ENCODE results near the gene ZMAT5. TPM values are rescaled to one million over a fixed set of nuclear protein-coding genes. Genes with fewer than 3 reads are reported as not detected.

ZMAT5 gene
- total RNA-seq, 1 donor from 2014 or later: 20.2 TPM

DNA sequence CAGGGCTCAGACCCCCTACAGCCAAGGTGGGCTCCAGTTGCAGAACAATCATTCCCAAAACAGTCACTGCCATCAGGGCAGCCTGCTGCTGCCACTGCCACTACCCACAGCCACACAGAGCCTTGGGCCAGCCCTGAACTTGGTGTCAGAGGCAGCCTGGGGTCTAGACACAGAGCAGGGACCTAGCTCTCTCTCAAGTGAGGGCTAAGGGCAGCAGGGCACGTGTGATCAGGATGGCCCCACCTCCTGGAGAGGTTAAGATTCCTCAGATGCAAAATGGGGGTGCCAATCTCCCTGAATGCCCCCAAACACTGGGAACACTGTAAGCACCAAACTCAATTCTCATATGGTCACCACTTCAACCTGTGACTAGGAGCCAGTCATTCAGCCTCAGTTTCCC, 31.4 kb downstream of the ZMAT5 start:
- Mint-ChIP-seq H3K4me3 (ENCODE audit: unreplicated experiment) (no peak overlapping the region), H3K27me3 (ENCODE audit: unreplicated experiment) (peaks cover 2% of the 10 kb centered on the region), H3K27ac (ENCODE audit: unreplicated experiment) (no peak overlapping the region), H3K36me3 (ENCODE audit: low read depth, unreplicated experiment) (no peaks in the 10 kb centered on the region), H3K4me1 (ENCODE audit: unreplicated experiment) (no peaks in the 10 kb centered on the region), H3K9me3 (ENCODE audit: unreplicated experiment) (no peaks in the 10 kb centered on the region)
- TF ChIP-seq, protein P1, sequence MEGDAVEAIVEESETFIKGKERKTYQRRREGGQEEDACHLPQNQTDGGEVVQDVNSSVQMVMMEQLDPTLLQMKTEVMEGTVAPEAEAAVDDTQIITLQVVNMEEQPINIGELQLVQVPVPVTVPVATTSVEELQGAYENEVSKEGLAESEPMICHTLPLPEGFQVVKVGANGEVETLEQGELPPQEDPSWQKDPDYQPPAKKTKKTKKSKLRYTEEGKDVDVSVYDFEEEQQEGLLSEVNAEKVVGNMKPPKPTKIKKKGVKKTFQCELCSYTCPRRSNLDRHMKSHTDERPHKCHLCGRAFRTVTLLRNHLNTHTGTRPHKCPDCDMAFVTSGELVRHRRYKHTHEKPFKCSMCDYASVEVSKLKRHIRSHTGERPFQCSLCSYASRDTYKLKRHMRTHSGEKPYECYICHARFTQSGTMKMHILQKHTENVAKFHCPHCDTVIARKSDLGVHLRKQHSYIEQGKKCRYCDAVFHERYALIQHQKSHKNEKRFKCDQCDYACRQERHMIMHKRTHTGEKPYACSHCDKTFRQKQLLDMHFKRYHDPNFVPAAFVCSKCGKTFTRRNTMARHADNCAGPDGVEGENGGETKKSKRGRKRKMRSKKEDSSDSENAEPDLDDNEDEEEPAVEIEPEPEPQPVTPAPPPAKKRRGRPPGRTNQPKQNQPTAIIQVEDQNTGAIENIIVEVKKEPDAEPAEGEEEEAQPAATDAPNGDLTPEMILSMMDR (IDR thresholded peaks at IDR 0.05; ENCODE audit: unreplicated experiment): no peak
- DNase-seq (ENCODE audit: low spot score): no peak

- no peaks in the 10 kb centered on the region for H3K4me1 Mint-ChIP-seq (ENCODE audit: unreplicated experiment)
- no peak for DNase-seq (ENCODE audit: low spot score)
- no peaks in the 10 kb centered on the region for H3K9me3 Mint-ChIP-seq (ENCODE audit: unreplicated experiment)
- H3K4me3 Mint-ChIP-seq (ENCODE audit: unreplicated experiment): no peak overlapping the region
- no peaks in the 10 kb centered on the region for H3K36me3 Mint-ChIP-seq (ENCODE audit: low read depth, unreplicated experiment)
- H3K27me3 Mint-ChIP-seq (ENCODE audit: unreplicated experiment): peaks cover 2% of the 10 kb centered on the region
- TF ChIP-seq, protein P1 (IDR thresholded peaks at IDR 0.05; ENCODE audit: unreplicated experiment): no peak
- no peak overlapping the region for H3K27ac Mint-ChIP-seq (ENCODE audit: unreplicated experiment)
Observed at GRCh38 chr22:29734838-29735237, 32.0 kb downstream of the ZMAT5 start.

DNA sequence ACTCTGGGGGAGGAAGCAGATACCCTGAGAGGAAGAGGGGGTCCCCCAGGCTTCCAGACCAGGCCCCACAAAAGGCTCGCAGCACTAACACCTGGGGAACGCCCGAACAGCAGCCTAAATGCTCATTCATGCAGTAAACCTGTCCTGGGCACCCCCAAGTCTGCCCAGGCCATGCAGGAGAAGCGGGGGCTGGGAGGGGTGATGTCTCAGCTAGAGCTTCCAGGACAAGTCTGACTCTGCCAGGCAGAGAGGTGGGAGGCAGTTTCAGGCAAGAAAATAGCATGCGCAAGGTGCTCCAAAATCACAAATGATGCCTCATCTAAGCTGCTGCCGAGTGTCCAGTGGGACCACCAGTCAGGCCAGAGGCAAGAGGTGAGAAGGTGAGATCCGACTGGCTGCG, 32.4 kb downstream of the ZMAT5 start:
- Mint-ChIP-seq H3K9me3 (ENCODE audit: unreplicated experiment) (no peaks in the 10 kb centered on the region), H3K4me1 (ENCODE audit: unreplicated experiment) (no peaks in the 10 kb centered on the region), H3K4me3 (ENCODE audit: unreplicated experiment) (no peak overlapping the region), H3K27me3 (ENCODE audit: unreplicated experiment) (peaks cover 2% of the 10 kb centered on the region), H3K27ac (ENCODE audit: unreplicated experiment) (no peak overlapping the region), H3K36me3 (ENCODE audit: low read depth, unreplicated experiment) (no peaks in the 10 kb centered on the region)
- no peak for DNase-seq (ENCODE audit: low spot score)
- TF ChIP-seq, protein P1 (IDR thresholded peaks at IDR 0.05; ENCODE audit: unreplicated experiment): no peak

DNA sequence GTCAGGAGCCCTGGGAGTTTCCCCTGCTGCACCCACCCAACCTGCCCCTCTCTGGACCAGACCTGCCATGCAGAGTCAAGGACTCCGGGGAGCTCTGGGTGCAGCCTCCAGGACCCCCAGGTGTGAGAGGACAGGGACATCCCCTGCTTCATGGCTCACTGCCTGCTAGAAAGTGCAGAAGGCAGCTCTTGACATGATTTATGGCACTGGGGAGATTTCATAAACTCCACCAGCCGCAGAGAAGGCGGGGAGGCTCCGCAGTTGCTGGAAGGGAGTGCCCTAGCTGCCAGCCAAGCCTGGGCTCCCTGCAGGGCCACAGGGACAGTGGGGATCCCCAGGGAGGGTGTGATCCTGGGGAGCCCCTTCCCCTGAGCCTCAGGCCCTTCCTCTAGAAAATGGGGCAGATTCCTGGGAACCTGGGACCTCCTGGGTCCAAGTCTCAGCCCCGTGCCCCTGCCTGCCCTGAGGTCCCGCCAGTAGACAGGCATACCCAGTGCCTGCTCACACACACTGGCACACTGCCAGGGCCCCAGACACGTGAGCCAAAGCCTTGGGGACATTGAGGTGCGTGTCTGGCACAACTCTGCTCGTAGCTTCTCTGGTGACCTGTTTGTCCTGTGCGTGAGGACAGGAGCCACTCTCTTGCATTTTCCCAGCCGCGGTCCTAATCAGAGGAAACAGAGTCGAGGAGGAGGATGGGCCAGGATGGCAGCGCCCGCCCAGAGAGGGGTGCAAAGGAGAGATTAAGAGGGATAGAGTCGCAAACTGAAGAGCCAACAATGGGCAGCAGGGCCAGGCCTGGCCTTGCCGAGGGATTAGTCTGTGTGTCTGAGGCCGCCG, 33.2 kb downstream of the ZMAT5 start:
- H3K4me1 Mint-ChIP-seq (ENCODE audit: unreplicated experiment): no peaks in the 10 kb centered on the region
- H3K9me3 Mint-ChIP-seq (ENCODE audit: unreplicated experiment): no peaks in the 10 kb centered on the region
- H3K27ac Mint-ChIP-seq (ENCODE audit: unreplicated experiment): no peak overlapping the region
- TF ChIP-seq, protein P1 (IDR thresholded peaks at IDR 0.05; ENCODE audit: unreplicated experiment): no peak
- H3K4me3 Mint-ChIP-seq (ENCODE audit: unreplicated experiment): no peak overlapping the region
- no peaks in the 10 kb centered on the region for H3K36me3 Mint-ChIP-seq (ENCODE audit: low read depth, unreplicated experiment)
- peaks cover 2% of the 10 kb centered on the region for H3K27me3 Mint-ChIP-seq (ENCODE audit: unreplicated experiment)
- no peak for DNase-seq (ENCODE audit: low spot score)

DNA sequence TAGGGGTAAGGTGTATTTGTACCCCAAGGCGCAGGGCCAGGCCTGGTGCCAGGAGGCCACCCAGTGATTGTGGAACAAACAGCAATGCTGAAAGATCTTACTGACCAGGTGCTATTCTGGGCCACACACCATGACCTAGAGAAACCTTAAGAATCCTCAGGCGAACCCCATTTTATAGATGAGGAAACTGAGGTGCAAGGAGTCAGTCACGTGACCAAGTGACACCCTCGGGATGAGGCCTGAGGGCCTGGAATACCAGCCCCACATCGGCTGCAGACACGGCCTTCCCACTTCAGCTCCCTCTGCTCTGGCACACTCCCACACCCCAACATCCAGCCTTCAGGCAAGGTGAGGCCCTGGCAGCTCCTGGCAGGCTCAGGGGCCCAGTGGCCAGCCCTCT, 33.9 kb downstream of the ZMAT5 start:
- H3K9me3 Mint-ChIP-seq (ENCODE audit: unreplicated experiment): no peaks in the 10 kb centered on the region
- no peak overlapping the region for H3K4me3 Mint-ChIP-seq (ENCODE audit: unreplicated experiment)
- TF ChIP-seq, protein P1 (IDR thresholded peaks at IDR 0.05; ENCODE audit: unreplicated experiment): no peak
- no peak overlapping the region for H3K27ac Mint-ChIP-seq (ENCODE audit: unreplicated experiment)
- no peak for DNase-seq (ENCODE audit: low spot score)
- H3K27me3 Mint-ChIP-seq (ENCODE audit: unreplicated experiment): peaks cover 2% of the 10 kb centered on the region
- H3K36me3 Mint-ChIP-seq (ENCODE audit: low read depth, unreplicated experiment): no peaks in the 10 kb centered on the region
- H3K4me1 Mint-ChIP-seq (ENCODE audit: unreplicated experiment): no peaks in the 10 kb centered on the region

All from endothelial cell (in vitro differentiated cells).